K562 (cell line): ENCODE data around the gene TREH. TPM values are rescaled to one million over a fixed set of nuclear protein-coding genes. Genes with fewer than 3 reads are reported as not detected.
"Not testable (repeated sequence)": the region's sequence is repeated elsewhere in the genome, so short reads cannot be mapped to it uniquely, and the experiment has no call there.

ENCODE experiments used
- ATAC-seq: fragments of 200-7000 bp; cut with Tn5 transposase; 3 replicates; pipeline ENCODE4 v1.9.1; 2020; ENCODE audit warnings: moderate library complexity
- BruUV-seq: library from RNA; stranded (reverse); fragments of 400-500 nt; replicated peaks from 2 replicates; lab custom pipeline; 2021; lab: Mats Ljungman, UMichigan
- CTCF ChIA-PET: fragments of 300-600 bp; formaldehyde crosslinking; extraction: SDS; loops from one replicate; lab custom pipeline; 2021; ENCODE audit warnings: low intra/inter-chr PET ratio; lab: Yijun Ruan, JAX
- POLR2A ChIA-PET: fragments of 300-600, 350-650 bp; sonication (Branson Sonifier 250); formaldehyde crosslinking; extraction: SDS; loops from one replicate; lab custom pipeline; 2021; ENCODE audit warnings: antibody characterized with exemption, inconsistent platforms; lab: Yijun Ruan, JAX
- DNase-seq, 4 experiments: peaks; one replicate each; pipeline versions ENCODE4 v3.0.0 to v3.0.0-alpha.2; 2011 to 2018; ENCODE audit warnings: low spot score in 3 of 4, mixed read lengths in 3 of 4; ENCODE audit errors: extremely low read depth in 1 of 4
- FAIRE-seq: peaks from 2 replicates; lab custom pipeline; 2011; peaks lifted over from hg19 to GRCh38; lab: Jason Lieb, UNC
- H2AFZ ChIP-seq: 2 replicates; pipeline ENCODE4 v1.6.0; 2011; ENCODE audit warnings: low read depth, low read length, control low read depth, inconsistent platforms
- H3K27ac ChIP-seq: fragments of 200-600 bp; 3 replicates; pipeline ENCODE4 v1.8.0; 2011; ENCODE audit warnings: low read depth, mild to moderate bottlenecking, control low read depth, inconsistent platforms, low read length, moderate library complexity, mixed read lengths; ENCODE audit errors: extremely low read depth
- H3K27me3 ChIP-seq, 2 experiments: fragments of 300-600 bp in 1 of 2; 2 replicates in 1 of 2; 3 replicates in 1 of 2; pipeline versions ENCODE4 v1.6.0 to v1.8.0; 2011; ENCODE audit warnings: inconsistent platforms in 2 of 2, low read length in 2 of 2, mild to moderate bottlenecking in 1 of 2, mixed read lengths in 1 of 2, moderate library complexity in 1 of 2; ENCODE audit not compliant: control insufficient read depth in 2 of 2, insufficient read depth in 2 of 2
- H3K36me3 ChIP-seq: fragments of 300-600 bp; 3 replicates; pipeline ENCODE4 v1.8.0; 2011; ENCODE audit warnings: mild to moderate bottlenecking, low read length, inconsistent platforms; ENCODE audit not compliant: control insufficient read depth, insufficient read depth
- H3K4me1 ChIP-seq, 2 experiments: fragments of 200-600 bp in 1 of 2; replicated peaks in 1 of 2; 2 replicates in 1 of 2; 3 replicates in 1 of 2; pipeline versions ENCODE4 v1.5.1 to v1.8.0; 2011; ENCODE audit warnings: inconsistent platforms in 2 of 2, low read length in 2 of 2, mild to moderate bottlenecking in 1 of 2, mixed read lengths in 1 of 2, moderate library complexity in 1 of 2; ENCODE audit not compliant: control insufficient read depth in 2 of 2, insufficient read depth in 2 of 2
- H3K4me2 ChIP-seq: 2 replicates; pipeline ENCODE4 v1.6.1; 2011; ENCODE audit warnings: low read length, control low read depth, inconsistent platforms, mixed read lengths; ENCODE audit not compliant: insufficient read depth
- H3K4me3 ChIP-seq: fragments of 200-600 bp; sonication (generic), shearing (Covaris generic); 2 replicates; pipeline ENCODE4 v1.5.1; 2016; ENCODE audit warnings: control low read depth, inconsistent platforms
- H3K79me2 ChIP-seq: fragments of 200-600 bp; 3 replicates; pipeline ENCODE4 v1.8.0; 2011; ENCODE audit warnings: low read length, inconsistent platforms; ENCODE audit not compliant: control insufficient read depth, insufficient read depth
- H3K9ac ChIP-seq, 2 experiments: 2 replicates each; pipeline versions ENCODE4 v1.6.0 to v1.6.1; 2011; ENCODE audit warnings: low read depth in 2 of 2, low read length in 2 of 2, control low read depth in 1 of 2, inconsistent platforms in 1 of 2, mild to moderate bottlenecking in 1 of 2, mixed read lengths in 1 of 2; ENCODE audit not compliant: insufficient read depth in 1 of 2
- H3K9me1 ChIP-seq: one replicate; pipeline ENCODE4 v1.6.0; 2011; ENCODE audit warnings: inconsistent platforms, mild to moderate bottlenecking, low read length, moderate library complexity; ENCODE audit not compliant: control insufficient read depth, insufficient read depth
- H3K9me3 ChIP-seq: replicated peaks from 2 replicates; pipeline ENCODE4 v1.5.1; 2011; ENCODE audit warnings: low read depth, low read length, inconsistent platforms; ENCODE audit not compliant: control insufficient read depth, insufficient read depth
- H4K20me1 ChIP-seq: replicated peaks from 2 replicates; pipeline ENCODE4 v1.6.1; 2011; ENCODE audit warnings: low read length, inconsistent platforms, mixed read lengths; ENCODE audit not compliant: control insufficient read depth, insufficient read depth
- GATA2 ChIP-seq: sonication (generic); formaldehyde crosslinking; IDR thresholded peaks from 2 replicates; pipeline ENCODE4 v1.4.0; 2020; ENCODE audit warnings: mild to moderate bottlenecking, missing genetic modification reagents
- HDAC1 ChIP-seq, 2 experiments: fragments of 450-650 bp; IDR thresholded peaks; 2 replicates each; pipeline ENCODE4 v1.6.1; 2016 to 2017; ENCODE audit warnings: inconsistent platforms in 1 of 2, mild to moderate bottlenecking in 1 of 2, moderate library complexity in 1 of 2
- HDAC2 ChIP-seq: fragments of 450-650 bp; IDR thresholded peaks from 2 replicates; pipeline ENCODE4 v1.6.1; 2016; ENCODE audit warnings: mild to moderate bottlenecking
- THRAP3 ChIP-seq: fragments of 450-650 bp; IDR thresholded peaks from 2 replicates; pipeline ENCODE4 v1.6.1; 2016; ENCODE audit warnings: mild to moderate bottlenecking, inconsistent platforms, borderline replicate concordance
- ZNF766 ChIP-seq: fragments of 200-800 bp; sonication (Bioruptor generic); conservative IDR thresholded peaks from 2 replicates; pipeline ENCODE4 v1.6.1; 2016; ENCODE audit warnings: missing genetic modification characterization, missing compliant biosample characterization
- WGBS: fragments of 100-300 bp; shearing (Covaris generic); methylation state at CpG from one replicate; pipeline ENCODE4 v1.1.6; 2016; ENCODE audit warnings: low coverage, mixed read lengths; ENCODE audit not compliant: insufficient coverage; ENCODE audit errors: missing lambda C conversion rate; 5-methylcytosine and 5-hydroxymethylcytosine counted together
- in situ Hi-C: fragments of 300-500 bp; cut with MboI; formaldehyde crosslinking; loops from 4 replicates; pipeline ENCODE4 v1.15.0; 2018; ENCODE audit warnings: inconsistent platforms, mixed read lengths
- intact Hi-C: fragments of 100-400 bp; cut with micrococcal nuclease; formaldehyde crosslinking; loops from 2 replicates; pipeline ENCODE4 v1.14.2; 2022
- polyA plus RNA-seq, 8 experiments: library from polyadenylated mRNA; depleted of rRNA in 4 of 8; stranded (reverse) in 5 of 8; unstranded in 3 of 8; fragments of >200 nt; fragmentation: Nextera tagmentation in 2 of 8; fragmentation: Illumina TruSeq in 1 of 8; extraction: Ambion mirVana in 2 of 8; extraction: Trizol in 1 of 8; gene quantifications; 2 replicates each; pipeline versions ENCODE4 v1.2.1 to v1.2.3, GENCODE V29; 2011 to 2014; ENCODE audit warnings: inconsistent platforms in 1 of 8, missing spikeins in 1 of 8
- total RNA-seq, 7 experiments: library from RNA; depleted of rRNA in 6 of 7; stranded (reverse); fragments of >200 nt in 6 of 7; fragmentation: Illumina TruSeq in 2 of 7; extraction: Trizol in 2 of 7; gene quantifications; 2 replicates each; pipeline versions ENCODE4 v1.2.1 to v1.2.3, GENCODE V29; 2011 to 2021; ENCODE audit warnings: low replicate concordance in 1 of 7
- TF ChIP-seq, protein P1 (sequence below): fragments of 200-800 bp; sonication (Bioruptor generic); IDR thresholded peaks from 2 replicates; pipeline ENCODE4 v1.6.1; 2017; ENCODE audit warnings: missing genetic modification characterization, missing compliant biosample characterization
- TF ChIP-seq, protein P2 (sequence below), 2 experiments: fragments of 450-650 bp in 1 of 2; sonication (generic) in 1 of 2; formaldehyde crosslinking in 1 of 2; IDR thresholded peaks; 2 replicates each; pipeline versions ENCODE4 v1.7.1 to v1.9.0; 2016 to 2022; ENCODE audit warnings: inconsistent platforms in 1 of 2, mild to moderate bottlenecking in 1 of 2, missing genetic modification reagents in 1 of 2
- TF ChIP-seq, protein P3 (sequence below): fragments of 450-650 bp; IDR thresholded peaks from 2 replicates; pipeline ENCODE4 v1.6.1; 2016; ENCODE audit warnings: antibody characterized with exemption

The TREH gene
- total and polyA plus RNA-seq, 9 of the 15 experiments (the other 6 are each of a cell fraction or from before 2014, with no cell fraction given) = 0.09 to 0.20 (median 0.11) TPM; not detected in 6

DNA sequence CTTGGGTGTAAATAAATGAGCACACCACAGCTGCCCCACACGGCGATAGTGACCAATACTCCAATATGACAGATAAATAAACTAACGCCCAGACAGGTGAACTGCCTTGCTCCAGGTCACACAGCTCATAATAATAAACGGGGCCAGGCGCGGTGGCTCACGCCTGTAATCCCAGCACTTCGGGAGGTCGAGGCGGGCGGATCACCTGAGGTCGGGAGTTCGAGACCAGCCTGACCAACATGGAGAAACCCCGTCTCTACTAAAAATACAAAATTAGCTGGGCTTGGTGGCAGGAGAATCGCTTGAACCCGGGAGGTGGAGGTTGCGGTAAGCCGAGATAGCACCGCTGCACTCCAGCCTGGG is 68.0 kb downstream of the TREH start:
- Histone ChIP-seq H3K4me2 (peak overlapping the region; percentile 50; the same call in 1 of the 2 replicates), H3K4me1 (peaks cover 18 to 50% of the 10 kb centered on the region in 2 experiments), H2AFZ (peak overlapping the region; percentile 68; the same call in 1 of the 2 replicates), H3K27ac (peak overlapping the region; percentile 38; the same call in 1 of the 3 replicates), H3K36me3 (peaks cover 20% of the 10 kb centered on the region)
- FAIRE-seq, H3K9me1 ChIP-seq, in situ Hi-C loops, ATAC-seq, DNase-seq, H3K79me2 ChIP-seq, H3K9me3 ChIP-seq, H3K9ac ChIP-seq, H4K20me1 ChIP-seq, H3K27me3 ChIP-seq, H3K4me3 ChIP-seq, BruUV-seq: not testable (repeated sequence)
- intact Hi-C loops = loop anchor here (1.0 to 2.0 kb wide), 2 partner anchors 16 to 47 kb away; no protein-coding TSS in a partner anchor
- TF ChIP-seq HDAC1 (IDR thresholded peaks at IDR 0.05) = 0 out of 4 replicates have a peak, but pooled peaks of 1 of the 2 experiments have one; percentile 4
- TF ChIP-seq ZNF766 (CRISPR knock-in tag) = 0 out of 2 replicates have a peak, but pooled peaks have one; percentile 1
- 0 out of 2 replicates have a peak, but pooled peaks have one; percentile 6 for TF ChIP-seq GATA2
- TF ChIP-seq, protein P1, sequence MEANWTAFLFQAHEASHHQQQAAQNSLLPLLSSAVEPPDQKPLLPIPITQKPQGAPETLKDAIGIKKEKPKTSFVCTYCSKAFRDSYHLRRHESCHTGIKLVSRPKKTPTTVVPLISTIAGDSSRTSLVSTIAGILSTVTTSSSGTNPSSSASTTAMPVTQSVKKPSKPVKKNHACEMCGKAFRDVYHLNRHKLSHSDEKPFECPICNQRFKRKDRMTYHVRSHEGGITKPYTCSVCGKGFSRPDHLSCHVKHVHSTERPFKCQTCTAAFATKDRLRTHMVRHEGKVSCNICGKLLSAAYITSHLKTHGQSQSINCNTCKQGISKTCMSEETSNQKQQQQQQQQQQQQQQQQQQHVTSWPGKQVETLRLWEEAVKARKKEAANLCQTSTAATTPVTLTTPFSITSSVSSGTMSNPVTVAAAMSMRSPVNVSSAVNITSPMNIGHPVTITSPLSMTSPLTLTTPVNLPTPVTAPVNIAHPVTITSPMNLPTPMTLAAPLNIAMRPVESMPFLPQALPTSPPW (CRISPR knock-in tag) = peak; percentile 5; the same call in 1 of the 2 replicates
- TF ChIP-seq HDAC2 = 0 out of 2 replicates have a peak, but pooled peaks have one; percentile 9
- TF ChIP-seq, protein P2, sequence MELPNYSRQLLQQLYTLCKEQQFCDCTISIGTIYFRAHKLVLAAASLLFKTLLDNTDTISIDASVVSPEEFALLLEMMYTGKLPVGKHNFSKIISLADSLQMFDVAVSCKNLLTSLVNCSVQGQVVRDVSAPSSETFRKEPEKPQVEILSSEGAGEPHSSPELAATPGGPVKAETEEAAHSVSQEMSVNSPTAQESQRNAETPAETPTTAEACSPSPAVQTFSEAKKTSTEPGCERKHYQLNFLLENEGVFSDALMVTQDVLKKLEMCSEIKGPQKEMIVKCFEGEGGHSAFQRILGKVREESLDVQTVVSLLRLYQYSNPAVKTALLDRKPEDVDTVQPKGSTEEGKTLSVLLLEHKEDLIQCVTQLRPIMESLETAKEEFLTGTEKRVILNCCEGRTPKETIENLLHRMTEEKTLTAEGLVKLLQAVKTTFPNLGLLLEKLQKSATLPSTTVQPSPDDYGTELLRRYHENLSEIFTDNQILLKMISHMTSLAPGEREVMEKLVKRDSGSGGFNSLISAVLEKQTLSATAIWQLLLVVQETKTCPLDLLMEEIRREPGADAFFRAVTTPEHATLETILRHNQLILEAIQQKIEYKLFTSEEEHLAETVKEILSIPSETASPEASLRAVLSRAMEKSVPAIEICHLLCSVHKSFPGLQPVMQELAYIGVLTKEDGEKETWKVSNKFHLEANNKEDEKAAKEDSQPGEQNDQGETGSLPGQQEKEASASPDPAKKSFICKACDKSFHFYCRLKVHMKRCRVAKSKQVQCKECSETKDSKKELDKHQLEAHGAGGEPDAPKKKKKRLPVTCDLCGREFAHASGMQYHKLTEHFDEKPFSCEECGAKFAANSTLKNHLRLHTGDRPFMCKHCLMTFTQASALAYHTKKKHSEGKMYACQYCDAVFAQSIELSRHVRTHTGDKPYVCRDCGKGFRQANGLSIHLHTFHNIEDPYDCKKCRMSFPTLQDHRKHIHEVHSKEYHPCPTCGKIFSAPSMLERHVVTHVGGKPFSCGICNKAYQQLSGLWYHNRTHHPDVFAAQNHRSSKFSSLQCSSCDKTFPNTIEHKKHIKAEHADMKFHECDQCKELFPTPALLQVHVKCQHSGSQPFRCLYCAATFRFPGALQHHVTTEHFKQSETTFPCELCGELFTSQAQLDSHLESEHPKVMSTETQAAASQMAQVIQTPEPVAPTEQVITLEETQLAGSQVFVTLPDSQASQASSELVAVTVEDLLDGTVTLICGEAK (IDR thresholded peaks at IDR 0.05) = 0 out of 2 replicates have a peak, but pooled peaks have one; percentile 5
- TF ChIP-seq, protein P2 (CRISPR knock-in tag; IDR thresholded peaks at IDR 0.05) = not testable (repeated sequence)
- TF ChIP-seq, protein P3, sequence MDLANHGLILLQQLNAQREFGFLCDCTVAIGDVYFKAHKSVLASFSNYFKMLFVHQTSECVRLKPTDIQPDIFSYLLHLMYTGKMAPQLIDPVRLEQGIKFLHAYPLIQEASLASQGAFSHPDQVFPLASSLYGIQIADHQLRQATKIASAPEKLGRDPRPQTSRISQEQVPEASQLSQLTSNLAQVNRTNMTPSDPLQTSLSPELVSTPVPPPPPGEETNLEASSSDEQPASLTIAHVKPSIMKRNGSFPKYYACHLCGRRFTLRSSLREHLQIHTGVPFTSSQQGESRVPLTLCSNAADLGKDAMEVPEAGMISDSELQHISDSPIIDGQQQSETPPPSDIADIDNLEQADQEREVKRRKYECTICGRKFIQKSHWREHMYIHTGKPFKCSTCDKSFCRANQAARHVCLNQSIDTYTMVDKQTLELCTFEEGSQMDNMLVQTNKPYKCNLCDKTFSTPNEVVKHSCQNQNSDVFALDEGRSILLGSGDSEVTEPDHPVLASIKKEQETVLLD = peak; percentile 9; the same call in 1 of the 2 replicates
- TF ChIP-seq THRAP3 = 0 out of 2 replicates have a peak, but pooled peaks have one; percentile 47
- WGBS = 42% methylated on average over 19 of the region's 19 CpGs
- POLR2A ChIA-PET = interaction anchor here (1.1 kb wide), 1 partner anchor 10 kb away, joined by 3 read pairs; no protein-coding TSS in a partner anchor
- CTCF ChIA-PET = interaction anchor here (0.6 to 1.4 kb wide), 3 partner anchors 16 to 345 kb away, joined by 3 to 4 read pairs (median 3); partner anchors contain the start of gene UPK2
